ENCODE measurements around the gene CTBP2.
"Not testable (repeated sequence)": the region's sequence is repeated elsewhere in the genome, so short reads cannot be mapped to it uniquely, and the experiment has no call there.

The CTBP2 gene

GRCh38 chr10:125061557-125062226 lies 98.7 kb downstream of the CTBP2 start:
- no peak for DNase-seq

- peak; percentile 61 to 62 for DNase-seq
These were observed 99.4 kb downstream of the CTBP2 start for GRCh38 chr10:125060826-125061556.

- no peak for DNase-seq
These were observed 99.9 kb downstream of the CTBP2 start for GRCh38 chr10:125060482-125060825.

GRCh38 chr10:125060026-125060425 lies 100.3 kb downstream of the CTBP2 start:
- no peak for DNase-seq

- not testable (repeated sequence) for DNase-seq
These were observed 101.0 kb downstream of the CTBP2 start for GRCh38 chr10:125059348-125059747.

GRCh38 chr10:125057158-125058001 lies 103.0 kb downstream of the CTBP2 start:
- no peak for DNase-seq

GRCh38 chr10:125056161-125057132 lies 103.9 kb downstream of the CTBP2 start:
- DNase-seq = no peak

- no peak for DNase-seq
These were observed 104.9 kb downstream of the CTBP2 start for GRCh38 chr10:125055446-125055845.

- DNase-seq = no peak
These were observed 105.6 kb downstream of the CTBP2 start for GRCh38 chr10:125054669-125055268.

GRCh38 chr10:125054216-125054615 lies 106.1 kb downstream of the CTBP2 start:
- no peak for DNase-seq

GRCh38 chr10:125052146-125052545 lies 108.2 kb downstream of the CTBP2 start:
- no peak for DNase-seq

- DNase-seq = no peak
These were observed 110.0 kb downstream of the CTBP2 start for GRCh38 chr10:125050383-125050782.

GRCh38 chr10:125049216-125049881 lies 111.0 kb downstream of the CTBP2 start:
- DNase-seq = no peak

GRCh38 chr10:125048094-125048864 lies 112.1 kb downstream of the CTBP2 start:
- DNase-seq = peak; percentile 81 to 83

- no peak for DNase-seq
These were observed 116.3 kb downstream of the CTBP2 start for GRCh38 chr10:125043841-125044658.

GRCh38 chr10:125041856-125042506 lies 118.4 kb downstream of the CTBP2 start:
- no peak for DNase-seq

GRCh38 chr10:125039354-125039769 lies 121.0 kb downstream of the CTBP2 start:
- no peak for DNase-seq

GRCh38 chr10:125038637-125039036 lies 121.7 kb downstream of the CTBP2 start:
- no peak for DNase-seq
